Stimulated activated CD4-positive, alpha-beta T cell treated with anti-CD3 and anti-CD28 coated beads, TNF-alpha, amount 100 ng/mL, for 24 hours (primary cell): ENCODE results near the gene ATXN2.
A peak's percentile ranks its signal among the peaks of the same experiment; 100 is the strongest.
"Not testable (repeated sequence)": the region's sequence is repeated elsewhere in the genome, so short reads cannot be mapped to it uniquely, and the experiment has no call there.

Experiments
- DNase-seq, 3 experiments: peaks; one replicate each; pipeline ENCODE4 v3.0.0-alpha.2; 2020; ENCODE audit warnings: low read depth in 3 of 3

ATXN2 gene

GRCh38 chr12:111405149-111405858, 193.8 kb downstream of the ATXN2 start:
- DNase-seq, result peak; percentile 96 to 99 (median 96)

GRCh38 chr12:111404362-111405148, 194.6 kb downstream of the ATXN2 start:
- DNase-seq, result peak; percentile 54 to 81 (median 56)

GRCh38 chr12:111402490-111402824, 196.7 kb downstream of the ATXN2 start:
- DNase-seq, result not testable (repeated sequence)
